Loucy (cell line): ENCODE results near the gene PYGM.

Experiments used
- CTCF ChIP-seq: fragments of 200-600 bp; sonication (generic); conservative IDR thresholded peaks from 2 replicates; pipeline ENCODE4 v1.5.1; 2014; ENCODE audit warnings: mild to moderate bottlenecking, antibody characterized with exemption, low read length
- EZH2phosphoT487 ChIP-seq: fragments of 200-600 bp; IDR thresholded peaks from 2 replicates; pipeline ENCODE4 v1.6.1; 2018; ENCODE audit warnings: antibody characterized with exemption, mild to moderate bottlenecking, moderate library complexity, borderline replicate concordance

- TF ChIP-seq CTCF (no peak), EZH2phosphoT487 (no peak)
Observed at GRCh38 chr11:64759722-64760719, at the start of gene PYGM.
